ENCODE data around the gene GALNT7. TPM values are rescaled to one million over a fixed set of nuclear protein-coding genes. Genes with fewer than 3 reads are reported as not detected.

The GALNT7 gene
- total and polyA plus RNA-seq, 10 of the 15 experiments (the other 5 are each of a cell fraction or from before 2014, with no cell fraction given) = 14.2 to 33.2 (median 28.9) TPM

DNA sequence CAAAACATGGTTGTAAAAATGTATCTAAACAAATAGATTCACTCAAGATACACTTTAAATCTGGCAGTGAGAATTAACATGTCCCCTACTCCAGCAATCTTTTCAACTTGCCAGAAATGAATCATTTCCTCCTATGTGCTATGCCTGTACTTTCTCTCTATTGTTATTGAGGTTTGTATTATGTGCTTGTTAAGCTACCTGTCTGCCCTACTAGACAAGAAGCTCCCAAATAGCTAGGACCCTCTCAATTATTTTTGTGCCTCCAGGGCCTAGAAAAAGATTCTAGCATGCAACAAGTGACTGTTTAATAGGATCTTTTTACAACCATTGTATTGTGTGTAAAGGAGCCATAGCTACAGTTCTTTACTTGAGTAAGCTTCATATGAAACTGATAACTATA is 198.7 kb downstream of the GALNT7 start (continued):
- peak in 1 of 2 experiments; percentile 46; a peak in 1 of 4 replicates for TF ChIP-seq EP300 (IDR thresholded peaks at IDR 0.05; ENCODE audit: borderline replicate concordance in 1 of 2, control insufficient read depth in 1 of 2, low read depth in 2 of 2, low read length in 2 of 2)
- peak; percentile 16; the same call in 1 of the 2 replicates for TF ChIP-seq SPI1 (IDR thresholded peaks at IDR 0.05; ENCODE audit: borderline replicate concordance, insufficient read depth, low read depth, low read length)
- no peak for TF ChIP-seq NR2C1 (IDR thresholded peaks at IDR 0.05)
- TF ChIP-seq HCFC1 (IDR thresholded peaks at IDR 0.05; ENCODE audit: low read length) = no peak
- TF ChIP-seq RUNX3 (IDR thresholded peaks at IDR 0.05; ENCODE audit: low read length) = peak; percentile 50; the same call in 1 of the 2 replicates
- TF ChIP-seq SKIL (IDR thresholded peaks at IDR 0.05; ENCODE audit: low read depth, poor library complexity, severe bottlenecking) = peak; percentile 40
- TF ChIP-seq IRF4 (IDR thresholded peaks at IDR 0.05; ENCODE audit: low read depth, low read length) = peak; percentile 80; the same call in 1 of the 2 replicates
- peak; percentile 62; the same call in 1 of the 2 replicates for TF ChIP-seq ZNF217 (IDR thresholded peaks at IDR 0.05)
- TF ChIP-seq JUND (IDR thresholded peaks at IDR 0.05; ENCODE audit: low read depth, low read length) = peak; percentile 64; the same call in 1 of the 2 replicates
- no peak for TF ChIP-seq CUX1 (IDR thresholded peaks at IDR 0.05; ENCODE audit: insufficient replicate concordance, low read depth, low read length)

Measured in GM12878 (cell line).